Kidney tubule cell (primary cell): ENCODE measurements around the gene ENOSF1.

Experiments
- DNase-seq: peaks from one replicate; pipeline ENCODE4 v3.0.0-alpha.2; 2018; ENCODE audit warnings: low spot score

Gene ENOSF1

GRCh38 chr18:634551-635045 lies 77.8 kb downstream of the ENOSF1 start:
- no peak for DNase-seq

- DNase-seq: no peak
Observed at GRCh38 chr18:631560-631959, 80.9 kb downstream of the ENOSF1 start.

- DNase-seq: no peak
Observed at GRCh38 chr18:629269-630150, 82.9 kb downstream of the ENOSF1 start.

- DNase-seq: no peak
Observed at GRCh38 chr18:627231-627630, 85.2 kb downstream of the ENOSF1 start.

- peak; percentile 70 for DNase-seq
Observed at GRCh38 chr18:623761-624620, 88.4 kb downstream of the ENOSF1 start.

- no peak for DNase-seq
Observed at GRCh38 chr18:622289-622688, 90.1 kb downstream of the ENOSF1 start.

GRCh38 chr18:621291-622043 lies 91.0 kb downstream of the ENOSF1 start:
- DNase-seq: peak; percentile 19
